GM12878 (cell line): ENCODE results near the gene USP5. TPM values are rescaled to one million over a fixed set of nuclear protein-coding genes. Genes with fewer than 3 reads are reported as not detected.

Experiments used
- BHLHE40 ChIP-seq, 2 experiments: fragments of 450-650 bp in 1 of 2; IDR thresholded peaks; 2 replicates each; pipeline ENCODE4 v1.6.1; 2011 to 2017; ENCODE audit warnings: low read depth in 2 of 2, borderline replicate concordance in 1 of 2, improper control_type of control experiment in 1 of 2, low read length in 1 of 2, mild to moderate bottlenecking in 1 of 2
- CREB1 ChIP-seq: IDR thresholded peaks from 2 replicates; pipeline ENCODE4 v1.6.1; 2012; ENCODE audit warnings: low read depth, mild to moderate bottlenecking, inconsistent platforms
- HSF1 ChIP-seq: fragments of 150-350 bp; IDR thresholded peaks from 2 replicates; pipeline ENCODE4 v1.6.1; 2014; ENCODE audit warnings: mild to moderate bottlenecking, low read depth, low read length
- IKZF1 ChIP-seq: fragments of 450-650 bp; conservative IDR thresholded peaks from 2 replicates; pipeline ENCODE4 v1.6.1; 2017; ENCODE audit warnings: antibody characterized with exemption, mild to moderate bottlenecking
- JUNB ChIP-seq: IDR thresholded peaks from 2 replicates; pipeline ENCODE4 v1.6.1; 2016; ENCODE audit warnings: antibody characterized with exemption, mild to moderate bottlenecking
- POLR2A ChIP-seq: IDR thresholded peaks from 2 replicates; pipeline ENCODE4 v1.6.1; 2011; ENCODE audit warnings: low read depth, mild to moderate bottlenecking, low read length
- POLR2AphosphoS2 ChIP-seq: IDR thresholded peaks from 2 replicates; pipeline ENCODE4 v1.6.1; 2011; ENCODE audit warnings: low read depth, mild to moderate bottlenecking, low read length, improper control_type of control experiment, moderate library complexity
- RAD21 ChIP-seq: IDR thresholded peaks from 2 replicates; pipeline ENCODE4 v1.6.1; 2011; ENCODE audit warnings: mild to moderate bottlenecking, low read depth, low read length, moderate library complexity; ENCODE audit not compliant: insufficient read depth
- RB1 ChIP-seq: fragments of 450-650 bp; formaldehyde crosslinking; IDR thresholded peaks from 2 replicates; pipeline ENCODE4 v1.6.1; 2017; ENCODE audit warnings: mild to moderate bottlenecking, borderline replicate concordance
- RUNX3 ChIP-seq: IDR thresholded peaks from 2 replicates; pipeline ENCODE4 v1.6.1; 2012; ENCODE audit warnings: low read length, inconsistent platforms
- SMARCA5 ChIP-seq: fragments of 450-650 bp; IDR thresholded peaks from 2 replicates; pipeline ENCODE4 v1.6.1; 2017; ENCODE audit warnings: mild to moderate bottlenecking
- TCF3 ChIP-seq: IDR thresholded peaks from 2 replicates; pipeline ENCODE4 v1.6.1; 2012; ENCODE audit warnings: low read depth, mild to moderate bottlenecking, low read length, borderline replicate concordance; ENCODE audit not compliant: insufficient read depth
- USF2 ChIP-seq: IDR thresholded peaks from 2 replicates; pipeline ENCODE4 v1.6.1; 2011; ENCODE audit warnings: low read depth, low read length, improper control_type of control experiment, borderline replicate concordance
- polyA plus RNA-seq, 11 experiments: library from polyadenylated mRNA; depleted of rRNA in 4 of 11; unstranded in 6 of 11; stranded (reverse) in 5 of 11; fragments of >200 nt; fragmentation: Nextera tagmentation in 4 of 11; fragmentation: Illumina TruSeq in 1 of 11; extraction: Ambion mirVana in 4 of 11; extraction: Trizol in 1 of 11; gene quantifications; 1 replicate in 1 of 11; 2 replicates in 10 of 11; pipeline versions ENCODE4 v1.2.1 to v1.2.3, GENCODE V29; 2011 to 2016; ENCODE audit warnings: inconsistent platforms in 2 of 11, missing spikeins in 2 of 11, low read depth in 1 of 11
- total RNA-seq, 4 experiments: library from RNA; depleted of rRNA in 3 of 4; stranded (reverse); fragments of >200 nt in 3 of 4; fragmentation: Illumina TruSeq in 1 of 4; extraction: Trizol in 1 of 4; gene quantifications; 2 replicates each; pipeline versions ENCODE4 v1.2.1 to v1.2.3, GENCODE V29; 2013 to 2021
- TF ChIP-seq, protein P1 (sequence below): fragments of 450-650 bp; IDR thresholded peaks from 2 replicates; pipeline ENCODE4 v1.6.1; 2016; ENCODE audit warnings: mild to moderate bottlenecking, moderate library complexity, borderline replicate concordance
- TF ChIP-seq, protein P2 (sequence below): fragments of 450-650 bp; conservative IDR thresholded peaks from 2 replicates; pipeline ENCODE4 v1.6.1; 2017; ENCODE audit warnings: mild to moderate bottlenecking, moderate library complexity
- TF ChIP-seq, protein P3 (sequence below): fragments of 450-650 bp; IDR thresholded peaks from 2 replicates; pipeline ENCODE4 v1.6.1; 2017; ENCODE audit warnings: mild to moderate bottlenecking, moderate library complexity

USP5 gene
- total and polyA plus RNA-seq, 10 of the 15 experiments (the other 5 are each of a cell fraction or from before 2014, with no cell fraction given), result 2.5 to 124 (median 74.6) TPM

- TF ChIP-seq HSF1 (no peak), IKZF1 (peak; percentile 52), TCF3 (0 out of 2 replicates have a peak, but pooled peaks have one; percentile 15), BHLHE40 (IDR thresholded peaks at IDR 0.05; ENCODE audit: borderline replicate concordance in 1 of 2, low read depth in 2 of 2, low read length in 1 of 2) (peak; percentile 40 to 78; a peak in 3 of 4 replicates), RAD21 (no peak), SMARCA5 (peak; percentile 28; the same call in 1 of the 2 replicates), USF2 (peak; percentile 52; the same call in 1 of the 2 replicates), POLR2A (peak; percentile 59), CREB1 (peak; percentile 24; the same call in 1 of the 2 replicates), POLR2AphosphoS2 (peak; percentile 43; the same call in 1 of the 2 replicates), JUNB (no peak), RB1 (peak; percentile 34; the same call in 1 of the 2 replicates), RUNX3 (0 out of 2 replicates have a peak, but pooled peaks have one; percentile 18)
- TF ChIP-seq, protein P1, sequence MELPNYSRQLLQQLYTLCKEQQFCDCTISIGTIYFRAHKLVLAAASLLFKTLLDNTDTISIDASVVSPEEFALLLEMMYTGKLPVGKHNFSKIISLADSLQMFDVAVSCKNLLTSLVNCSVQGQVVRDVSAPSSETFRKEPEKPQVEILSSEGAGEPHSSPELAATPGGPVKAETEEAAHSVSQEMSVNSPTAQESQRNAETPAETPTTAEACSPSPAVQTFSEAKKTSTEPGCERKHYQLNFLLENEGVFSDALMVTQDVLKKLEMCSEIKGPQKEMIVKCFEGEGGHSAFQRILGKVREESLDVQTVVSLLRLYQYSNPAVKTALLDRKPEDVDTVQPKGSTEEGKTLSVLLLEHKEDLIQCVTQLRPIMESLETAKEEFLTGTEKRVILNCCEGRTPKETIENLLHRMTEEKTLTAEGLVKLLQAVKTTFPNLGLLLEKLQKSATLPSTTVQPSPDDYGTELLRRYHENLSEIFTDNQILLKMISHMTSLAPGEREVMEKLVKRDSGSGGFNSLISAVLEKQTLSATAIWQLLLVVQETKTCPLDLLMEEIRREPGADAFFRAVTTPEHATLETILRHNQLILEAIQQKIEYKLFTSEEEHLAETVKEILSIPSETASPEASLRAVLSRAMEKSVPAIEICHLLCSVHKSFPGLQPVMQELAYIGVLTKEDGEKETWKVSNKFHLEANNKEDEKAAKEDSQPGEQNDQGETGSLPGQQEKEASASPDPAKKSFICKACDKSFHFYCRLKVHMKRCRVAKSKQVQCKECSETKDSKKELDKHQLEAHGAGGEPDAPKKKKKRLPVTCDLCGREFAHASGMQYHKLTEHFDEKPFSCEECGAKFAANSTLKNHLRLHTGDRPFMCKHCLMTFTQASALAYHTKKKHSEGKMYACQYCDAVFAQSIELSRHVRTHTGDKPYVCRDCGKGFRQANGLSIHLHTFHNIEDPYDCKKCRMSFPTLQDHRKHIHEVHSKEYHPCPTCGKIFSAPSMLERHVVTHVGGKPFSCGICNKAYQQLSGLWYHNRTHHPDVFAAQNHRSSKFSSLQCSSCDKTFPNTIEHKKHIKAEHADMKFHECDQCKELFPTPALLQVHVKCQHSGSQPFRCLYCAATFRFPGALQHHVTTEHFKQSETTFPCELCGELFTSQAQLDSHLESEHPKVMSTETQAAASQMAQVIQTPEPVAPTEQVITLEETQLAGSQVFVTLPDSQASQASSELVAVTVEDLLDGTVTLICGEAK, result no peak
- TF ChIP-seq, protein P2, sequence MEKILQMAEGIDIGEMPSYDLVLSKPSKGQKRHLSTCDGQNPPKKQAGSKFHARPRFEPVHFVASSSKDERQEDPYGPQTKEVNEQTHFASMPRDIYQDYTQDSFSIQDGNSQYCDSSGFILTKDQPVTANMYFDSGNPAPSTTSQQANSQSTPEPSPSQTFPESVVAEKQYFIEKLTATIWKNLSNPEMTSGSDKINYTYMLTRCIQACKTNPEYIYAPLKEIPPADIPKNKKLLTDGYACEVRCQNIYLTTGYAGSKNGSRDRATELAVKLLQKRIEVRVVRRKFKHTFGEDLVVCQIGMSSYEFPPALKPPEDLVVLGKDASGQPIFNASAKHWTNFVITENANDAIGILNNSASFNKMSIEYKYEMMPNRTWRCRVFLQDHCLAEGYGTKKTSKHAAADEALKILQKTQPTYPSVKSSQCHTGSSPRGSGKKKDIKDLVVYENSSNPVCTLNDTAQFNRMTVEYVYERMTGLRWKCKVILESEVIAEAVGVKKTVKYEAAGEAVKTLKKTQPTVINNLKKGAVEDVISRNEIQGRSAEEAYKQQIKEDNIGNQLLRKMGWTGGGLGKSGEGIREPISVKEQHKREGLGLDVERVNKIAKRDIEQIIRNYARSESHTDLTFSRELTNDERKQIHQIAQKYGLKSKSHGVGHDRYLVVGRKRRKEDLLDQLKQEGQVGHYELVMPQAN, result peak; percentile 64
- TF ChIP-seq, protein P3, sequence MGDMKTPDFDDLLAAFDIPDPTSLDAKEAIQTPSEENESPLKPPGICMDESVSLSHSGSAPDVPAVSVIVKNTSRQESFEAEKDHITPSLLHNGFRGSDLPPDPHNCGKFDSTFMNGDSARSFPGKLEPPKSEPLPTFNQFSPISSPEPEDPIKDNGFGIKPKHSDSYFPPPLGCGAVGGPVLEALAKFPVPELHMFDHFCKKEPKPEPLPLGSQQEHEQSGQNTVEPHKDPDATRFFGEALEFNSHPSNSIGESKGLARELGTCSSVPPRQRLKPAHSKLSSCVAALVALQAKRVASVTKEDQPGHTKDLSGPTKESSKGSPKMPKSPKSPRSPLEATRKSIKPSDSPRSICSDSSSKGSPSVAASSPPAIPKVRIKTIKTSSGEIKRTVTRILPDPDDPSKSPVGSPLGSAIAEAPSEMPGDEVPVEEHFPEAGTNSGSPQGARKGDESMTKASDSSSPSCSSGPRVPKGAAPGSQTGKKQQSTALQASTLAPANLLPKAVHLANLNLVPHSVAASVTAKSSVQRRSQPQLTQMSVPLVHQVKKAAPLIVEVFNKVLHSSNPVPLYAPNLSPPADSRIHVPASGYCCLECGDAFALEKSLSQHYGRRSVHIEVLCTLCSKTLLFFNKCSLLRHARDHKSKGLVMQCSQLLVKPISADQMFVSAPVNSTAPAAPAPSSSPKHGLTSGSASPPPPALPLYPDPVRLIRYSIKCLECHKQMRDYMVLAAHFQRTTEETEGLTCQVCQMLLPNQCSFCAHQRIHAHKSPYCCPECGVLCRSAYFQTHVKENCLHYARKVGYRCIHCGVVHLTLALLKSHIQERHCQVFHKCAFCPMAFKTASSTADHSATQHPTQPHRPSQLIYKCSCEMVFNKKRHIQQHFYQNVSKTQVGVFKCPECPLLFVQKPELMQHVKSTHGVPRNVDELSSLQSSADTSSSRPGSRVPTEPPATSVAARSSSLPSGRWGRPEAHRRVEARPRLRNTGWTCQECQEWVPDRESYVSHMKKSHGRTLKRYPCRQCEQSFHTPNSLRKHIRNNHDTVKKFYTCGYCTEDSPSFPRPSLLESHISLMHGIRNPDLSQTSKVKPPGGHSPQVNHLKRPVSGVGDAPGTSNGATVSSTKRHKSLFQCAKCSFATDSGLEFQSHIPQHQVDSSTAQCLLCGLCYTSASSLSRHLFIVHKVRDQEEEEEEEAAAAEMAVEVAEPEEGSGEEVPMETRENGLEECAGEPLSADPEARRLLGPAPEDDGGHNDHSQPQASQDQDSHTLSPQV, result no peak; the same call in 1 of the 2 replicates
These were observed 62.4 kb downstream of the USP5 start, which contains the start of gene ENO2 (continued) for GRCh38 chr12:6914246-6914946.
